ENCODE results near the gene CD4.
A peak's percentile ranks its signal among the peaks of the same experiment; 100 is the strongest.

The CD4 gene

DNA sequence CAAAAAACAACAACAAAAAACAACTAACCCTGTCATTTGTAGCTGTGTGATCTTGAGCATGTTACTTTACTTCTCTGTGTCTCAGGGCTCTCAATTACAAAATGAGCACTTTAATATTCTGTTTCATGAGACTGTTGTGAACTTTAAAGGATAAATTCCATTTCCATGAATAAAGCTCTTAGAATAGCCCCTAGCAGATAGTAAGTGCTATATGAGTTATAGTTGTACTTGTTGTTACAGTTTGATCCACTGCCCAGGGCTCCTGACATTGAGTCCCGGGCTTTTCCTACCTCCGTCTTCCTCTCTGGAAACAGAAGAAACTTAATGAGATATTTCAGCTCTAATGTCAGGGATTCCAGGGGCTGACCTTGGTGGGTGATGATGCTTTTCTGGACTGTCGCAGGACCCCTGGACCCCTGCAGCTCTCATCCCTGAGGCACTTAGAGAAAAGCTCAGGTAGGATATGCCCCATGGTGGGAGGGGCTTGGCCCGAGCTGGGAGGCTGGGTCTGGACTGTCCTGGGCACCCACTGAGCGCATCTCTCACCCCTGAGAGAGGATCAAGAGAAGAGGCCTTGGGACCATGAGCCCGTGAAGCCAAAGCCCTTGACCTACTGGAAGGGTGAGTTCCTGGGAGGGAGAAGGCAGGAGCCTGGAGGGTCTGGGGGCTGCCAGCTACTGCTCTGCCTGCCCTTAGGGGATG, 44.0 kb downstream of the CD4 start:
- no peak for TF ChIP-seq POLR2A (IDR thresholded peaks at IDR 0.05; ENCODE audit: low read depth, low read length)
- TF ChIP-seq POLR2AphosphoS5 (IDR thresholded peaks at IDR 0.05; ENCODE audit: low read depth, low read length), result no peak
- TF ChIP-seq TAF1 (IDR thresholded peaks at IDR 0.05; ENCODE audit: borderline replicate concordance, low read depth, low read length), result no peak
- FAIRE-seq, result no peak
- no peak for DNase-seq (ENCODE audit: insufficient read length)

DNA sequence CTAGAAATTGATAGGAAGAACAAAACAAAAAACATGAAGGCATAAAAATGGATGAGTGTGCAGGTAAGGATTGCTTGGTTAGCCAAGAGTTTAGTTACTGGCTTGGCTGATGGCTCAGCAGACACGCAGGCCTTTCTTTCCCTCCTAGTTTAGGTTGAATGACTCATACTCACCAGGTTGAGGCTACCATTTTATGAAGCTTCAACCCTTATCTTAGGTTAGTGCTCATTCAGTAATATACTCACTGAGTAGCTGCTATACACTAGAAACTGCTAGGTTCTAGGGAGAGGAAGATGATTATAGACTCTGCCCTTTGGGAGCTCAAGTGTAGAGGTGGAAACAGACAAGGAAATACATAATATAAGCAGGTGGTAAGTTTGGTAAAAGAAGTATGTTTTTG, 44.9 kb downstream of the CD4 start:
- TF ChIP-seq POLR2AphosphoS5 (IDR thresholded peaks at IDR 0.05; ENCODE audit: low read depth, low read length) (no peak), TAF1 (IDR thresholded peaks at IDR 0.05; ENCODE audit: borderline replicate concordance, low read depth, low read length) (no peak), POLR2A (IDR thresholded peaks at IDR 0.05; ENCODE audit: low read depth, low read length) (no peak)
- FAIRE-seq (no peak), DNase-seq (ENCODE audit: insufficient read length) (no peak)

DNA sequence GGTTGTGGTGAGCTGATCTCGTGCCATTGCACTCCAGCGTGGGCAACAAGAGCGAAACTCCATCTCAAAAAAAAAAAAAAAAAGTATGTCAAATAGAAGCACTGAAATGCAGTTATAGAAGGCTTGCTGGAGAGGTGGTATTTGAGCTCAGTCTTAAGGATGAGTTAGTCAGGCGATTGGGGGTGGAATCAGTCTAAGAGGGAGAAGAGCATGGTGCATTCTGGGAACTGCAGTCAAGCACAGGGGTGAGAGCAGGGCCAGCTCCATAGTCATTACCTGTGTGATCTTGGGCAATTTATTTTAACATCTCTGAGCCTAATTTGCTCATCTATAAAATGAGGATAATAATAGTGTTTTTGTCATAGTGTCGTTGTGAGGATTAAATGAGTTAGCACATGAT, 45.5 kb downstream of the CD4 start:
- no peak for FAIRE-seq

DNA sequence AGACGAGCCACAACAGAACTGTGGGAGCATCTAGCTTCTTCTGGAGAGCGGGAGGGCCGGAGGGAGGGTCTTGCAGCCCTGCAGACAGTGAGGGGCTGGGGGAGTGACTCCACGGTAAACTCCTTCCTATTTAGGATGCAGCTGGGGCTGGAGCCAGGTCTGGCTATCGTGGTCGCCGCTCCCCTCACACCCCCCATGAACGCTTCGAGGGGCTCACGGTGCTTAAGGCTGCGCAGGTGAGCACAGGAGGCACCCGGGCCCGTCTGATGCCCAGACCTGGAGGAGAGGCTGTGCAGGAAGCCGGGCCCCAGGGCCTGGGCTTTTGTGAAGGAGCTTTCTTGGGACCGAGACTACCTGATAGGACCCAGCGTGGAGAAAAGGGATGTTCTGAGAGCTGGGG, 47.5 kb downstream of the CD4 start:
- DNase-seq (ENCODE audit: insufficient read length), result no peak
- no peak for FAIRE-seq
- no peak for TF ChIP-seq TAF1 (IDR thresholded peaks at IDR 0.05; ENCODE audit: borderline replicate concordance, low read depth, low read length)

More for the DNA sequence above, 45.5 kb downstream of the CD4 start:
- no peak for DNase-seq (ENCODE audit: insufficient read length)
- TF ChIP-seq POLR2AphosphoS5 (IDR thresholded peaks at IDR 0.05; ENCODE audit: low read depth, low read length), result no peak

DNA sequence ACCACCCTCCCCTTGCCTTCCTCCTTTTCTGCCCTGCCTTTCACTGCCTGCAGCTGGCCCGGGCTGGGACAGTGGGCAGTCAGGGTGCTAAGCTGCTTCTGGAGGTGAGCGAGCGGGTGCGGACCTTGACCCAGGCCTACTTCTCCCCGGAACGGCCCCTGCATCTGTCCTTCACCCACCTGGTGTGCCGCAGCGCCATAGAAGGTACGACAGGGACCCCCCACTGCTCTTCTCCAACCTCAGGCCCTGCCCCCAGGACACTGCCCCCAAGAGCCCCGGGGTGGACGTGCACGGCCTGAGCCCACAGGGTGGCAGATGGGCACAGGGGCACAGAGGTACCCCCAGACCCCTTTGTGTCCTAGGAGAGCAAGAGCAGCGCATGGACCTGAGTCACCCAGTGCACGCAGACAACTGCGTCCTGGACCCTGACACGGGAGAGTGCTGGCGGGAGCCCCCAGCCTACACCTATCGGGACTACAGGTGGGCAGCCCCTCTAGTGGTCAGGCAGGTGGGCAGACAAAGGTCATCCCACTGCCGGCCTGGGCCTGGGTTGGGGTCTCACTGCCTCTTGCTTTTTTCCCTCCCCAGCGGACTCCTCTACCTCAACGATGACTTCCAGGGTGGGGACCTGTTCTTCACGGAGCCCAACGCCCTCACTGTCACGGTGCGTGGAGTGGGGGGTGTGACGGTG, 48.2 kb downstream of the CD4 start:
- DNase-seq (ENCODE audit: insufficient read length), result no peak
- no peak for TF ChIP-seq TAF1 (IDR thresholded peaks at IDR 0.05; ENCODE audit: borderline replicate concordance, low read depth, low read length)
- no peak for TF ChIP-seq POLR2AphosphoS5 (IDR thresholded peaks at IDR 0.05; ENCODE audit: low read depth, low read length)
- TF ChIP-seq POLR2A (IDR thresholded peaks at IDR 0.05; ENCODE audit: low read depth, low read length), result no peak
- no peak for FAIRE-seq

DNA sequence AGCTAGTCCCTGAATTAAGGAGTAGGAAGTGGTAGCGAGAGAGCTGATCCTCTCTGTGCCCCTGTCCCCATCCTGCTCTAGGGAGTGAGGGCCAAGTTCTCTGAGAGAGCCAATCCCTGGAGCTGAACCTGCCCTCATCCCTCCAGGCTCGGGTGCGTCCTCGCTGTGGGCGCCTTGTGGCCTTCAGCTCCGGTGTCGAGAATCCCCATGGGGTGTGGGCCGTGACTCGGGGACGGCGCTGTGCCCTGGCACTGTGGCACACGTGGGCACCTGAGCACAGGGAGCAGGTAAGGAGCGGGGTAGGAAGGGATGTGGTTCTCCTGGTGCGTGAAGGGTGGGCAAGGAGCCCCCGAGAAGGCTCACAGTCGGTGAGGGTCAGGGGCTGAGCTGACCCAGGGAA, 49.5 kb downstream of the CD4 start:
- TF ChIP-seq TAF1 (IDR thresholded peaks at IDR 0.05; ENCODE audit: borderline replicate concordance, low read depth, low read length), result no peak
- DNase-seq (ENCODE audit: insufficient read length) (no peak), FAIRE-seq (no peak)

DNA sequence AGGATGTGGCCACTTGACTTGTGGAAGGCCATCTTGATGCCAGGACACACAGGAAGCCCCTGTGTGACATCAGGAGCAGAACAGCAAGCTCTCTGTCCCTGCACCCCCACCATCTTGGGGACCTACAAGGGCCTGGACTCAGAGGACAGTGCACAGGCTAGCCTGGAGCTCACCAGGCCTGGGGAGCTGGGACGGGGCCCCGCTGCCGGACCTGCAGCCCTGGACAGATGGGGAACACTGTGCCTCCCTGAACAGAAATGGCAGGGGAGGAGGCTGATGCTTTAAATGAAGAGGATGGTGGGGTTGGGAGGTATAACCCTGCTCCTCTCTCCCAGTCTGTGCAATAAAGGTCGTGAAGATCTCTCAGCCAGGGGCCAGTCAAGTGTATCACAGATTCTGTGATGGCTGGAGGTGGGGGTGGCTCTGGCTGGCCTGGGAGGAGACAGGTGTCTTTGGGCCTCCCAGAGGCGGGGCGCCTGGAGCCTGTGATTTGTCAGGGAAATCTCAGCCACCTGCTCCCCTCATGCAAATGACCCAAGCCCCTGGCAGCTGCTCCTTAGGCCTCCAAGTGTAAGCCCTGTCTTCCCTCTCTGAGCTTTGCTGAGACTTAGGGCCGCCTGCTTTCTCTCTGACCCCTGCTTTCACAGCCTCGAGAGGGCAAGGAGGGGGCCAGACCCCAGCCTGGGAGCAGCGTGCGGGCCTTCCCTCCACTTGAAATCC, 50.3 kb downstream of the CD4 start:
- TF ChIP-seq POLR2AphosphoS5 (IDR thresholded peaks at IDR 0.05; ENCODE audit: low read depth, low read length), result no peak
- no peak for TF ChIP-seq POLR2A (IDR thresholded peaks at IDR 0.05; ENCODE audit: low read depth, low read length)
- TF ChIP-seq TAF1 (IDR thresholded peaks at IDR 0.05; ENCODE audit: borderline replicate concordance, low read depth, low read length), result no peak
- DNase-seq (ENCODE audit: insufficient read length), result peak; percentile 74
- FAIRE-seq, result peak; percentile 90

DNA sequence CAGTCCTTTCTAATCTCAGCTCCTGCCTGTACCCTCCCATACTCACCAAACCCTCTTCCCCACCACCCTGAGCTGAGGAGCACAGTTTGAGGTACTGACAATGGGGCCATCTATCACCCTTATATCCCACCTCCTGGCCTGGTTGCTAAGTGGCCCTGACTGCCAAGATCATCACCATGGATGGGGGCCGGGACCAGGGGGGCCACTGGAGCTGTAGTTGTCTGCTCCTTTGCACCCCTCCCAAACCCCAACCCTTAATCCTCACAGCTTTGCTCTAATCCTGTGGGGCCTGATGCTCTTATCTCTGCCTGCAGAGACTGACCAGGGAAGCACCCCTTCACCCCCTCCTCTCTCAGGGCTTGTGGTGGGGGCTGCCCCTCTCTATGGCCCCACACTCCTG, 51.0 kb downstream of the CD4 start:
- TF ChIP-seq POLR2A (IDR thresholded peaks at IDR 0.05; ENCODE audit: low read depth, low read length) (no peak), TAF1 (IDR thresholded peaks at IDR 0.05; ENCODE audit: borderline replicate concordance, low read depth, low read length) (no peak), POLR2AphosphoS5 (IDR thresholded peaks at IDR 0.05; ENCODE audit: low read depth, low read length) (no peak)
- DNase-seq (ENCODE audit: insufficient read length) (no peak), FAIRE-seq (no peak)

DNA sequence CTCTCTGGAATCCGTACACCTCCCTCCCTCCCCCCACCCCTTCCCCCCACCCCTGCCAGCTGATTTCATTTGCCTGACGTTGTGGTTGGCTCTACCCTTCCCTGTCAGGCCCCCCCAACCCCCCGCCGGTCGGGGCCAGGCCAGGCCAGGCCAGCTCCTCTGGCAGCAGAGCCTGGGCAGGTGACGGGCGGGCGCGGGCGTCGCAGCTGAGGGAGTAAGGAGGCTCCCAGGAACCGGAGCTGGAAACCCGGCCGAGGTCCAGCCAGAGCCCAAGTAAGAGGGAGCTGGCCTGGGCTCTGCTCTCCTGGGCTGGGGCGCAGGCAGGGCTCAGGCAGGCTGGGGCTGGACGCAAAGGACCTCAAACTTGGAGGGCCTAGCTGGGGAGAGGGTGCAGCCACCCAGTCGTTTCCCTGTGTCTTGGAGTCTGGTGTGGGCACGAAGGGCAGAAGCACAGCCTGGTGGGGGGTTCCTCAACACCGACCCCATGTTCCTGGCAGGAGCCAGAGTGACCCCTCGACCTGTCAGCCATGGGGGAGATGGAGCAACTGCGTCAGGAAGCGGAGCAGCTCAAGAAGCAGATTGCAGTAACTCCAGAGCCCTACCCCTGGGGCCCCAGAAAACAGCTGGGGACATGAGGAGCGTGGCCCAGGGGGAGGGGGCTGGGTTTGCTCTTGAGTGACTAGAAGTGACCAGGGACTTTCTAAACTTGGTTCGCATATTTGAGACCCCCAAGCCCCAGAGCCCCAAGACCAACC, 51.6 kb downstream of the CD4 start, which contains the start of gene GNB3:
Gene GNB3, plus strand, starts transcription at position 165 of the 755 bp plus-strand sequence. Its CDS starts 363 bp downstream, at position 528.
- FAIRE-seq (no peak), DNase-seq (ENCODE audit: insufficient read length) (no peak)
- no peak for TF ChIP-seq POLR2A (IDR thresholded peaks at IDR 0.05; ENCODE audit: low read depth, low read length)
- no peak for TF ChIP-seq TAF1 (IDR thresholded peaks at IDR 0.05; ENCODE audit: borderline replicate concordance, low read depth, low read length)
- TF ChIP-seq POLR2AphosphoS5 (IDR thresholded peaks at IDR 0.05; ENCODE audit: low read depth, low read length), result no peak

DNA sequence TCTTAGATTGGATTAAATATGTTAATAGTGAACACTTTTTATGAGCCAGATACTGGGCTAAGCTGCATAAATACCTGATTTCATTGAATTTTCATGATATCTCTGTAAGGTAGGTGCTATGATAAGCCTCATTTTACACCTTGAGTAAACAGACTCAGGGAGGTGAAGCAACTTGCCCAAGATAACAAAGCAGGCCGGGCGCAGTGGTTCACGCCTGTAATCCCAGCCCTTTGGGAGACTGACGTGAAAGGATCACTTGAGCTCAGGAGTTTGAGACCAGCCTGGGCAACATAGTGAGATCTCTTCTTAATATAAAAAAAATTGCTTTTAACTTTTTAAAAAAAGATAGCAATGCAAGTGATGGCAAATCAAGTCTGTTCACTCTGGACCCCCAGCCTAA, 52.7 kb downstream of the CD4 start:
- TF ChIP-seq TAF1 (IDR thresholded peaks at IDR 0.05; ENCODE audit: borderline replicate concordance, low read depth, low read length) (no peak), POLR2A (IDR thresholded peaks at IDR 0.05; ENCODE audit: low read depth, low read length) (no peak), POLR2AphosphoS5 (IDR thresholded peaks at IDR 0.05; ENCODE audit: low read depth, low read length) (no peak)
- DNase-seq (ENCODE audit: insufficient read length) (no peak), FAIRE-seq (no peak)

DNA sequence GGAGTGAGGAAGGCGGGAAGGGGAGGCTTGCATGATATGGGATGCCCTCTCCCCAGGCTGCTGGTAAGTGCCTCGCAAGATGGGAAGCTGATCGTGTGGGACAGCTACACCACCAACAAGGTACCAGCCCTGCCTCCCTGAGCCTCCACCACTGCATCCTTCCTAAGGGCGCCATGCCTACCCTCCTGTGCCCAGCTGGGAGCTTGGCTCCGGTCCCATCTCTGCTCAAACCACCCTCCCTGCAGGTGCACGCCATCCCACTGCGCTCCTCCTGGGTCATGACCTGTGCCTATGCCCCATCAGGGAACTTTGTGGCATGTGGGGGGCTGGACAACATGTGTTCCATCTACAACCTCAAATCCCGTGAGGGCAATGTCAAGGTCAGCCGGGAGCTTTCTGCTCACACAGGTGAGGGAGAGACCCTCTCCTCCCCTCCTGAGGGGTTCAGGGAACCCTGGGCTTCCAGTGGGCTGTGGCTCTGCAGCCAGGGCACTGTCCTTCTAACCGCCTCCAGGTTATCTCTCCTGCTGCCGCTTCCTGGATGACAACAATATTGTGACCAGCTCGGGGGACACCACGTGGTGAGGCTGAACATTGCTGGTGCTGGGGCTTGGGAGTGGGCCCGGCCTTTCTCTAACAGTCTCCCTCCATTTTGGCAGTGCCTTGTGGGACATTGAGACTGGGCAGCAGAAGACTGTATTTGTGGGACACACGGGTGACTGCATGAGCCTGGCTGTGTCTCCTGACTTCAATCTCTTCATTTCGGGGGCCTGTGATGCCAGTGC, 54.0 kb downstream of the CD4 start:
- DNase-seq (ENCODE audit: insufficient read length), result no peak
- FAIRE-seq, result no peak
- no peak for TF ChIP-seq POLR2A (IDR thresholded peaks at IDR 0.05; ENCODE audit: low read depth, low read length)
- no peak for TF ChIP-seq POLR2AphosphoS5 (IDR thresholded peaks at IDR 0.05; ENCODE audit: low read depth, low read length)
- no peak for TF ChIP-seq TAF1 (IDR thresholded peaks at IDR 0.05; ENCODE audit: borderline replicate concordance, low read depth, low read length)
